HEK293 (cell line): ENCODE data around the gene HBZ.

Experiments used
- ATF2 ChIP-seq: fragments of 450-650 bp; formaldehyde crosslinking; IDR thresholded peaks from 2 replicates; pipeline ENCODE4 v1.5.1; 2016; ENCODE audit warnings: missing biosample characterization, missing genetic modification characterization, low read depth
- CTCF ChIP-seq: fragments of 450-650 bp; formaldehyde crosslinking; IDR thresholded peaks from 2 replicates; pipeline ENCODE4 v1.5.1; 2016; ENCODE audit warnings: missing biosample characterization, missing genetic modification characterization
- PBX3 ChIP-seq: sonication (generic); formaldehyde crosslinking; IDR thresholded peaks from 2 replicates; pipeline ENCODE4 v1.8.1; 2022; ENCODE audit warnings: mild to moderate bottlenecking, moderate library complexity, missing genetic modification reagents
- REST ChIP-seq: fragments of 450-650 bp; formaldehyde crosslinking; IDR thresholded peaks from 2 replicates; pipeline ENCODE4 v1.5.1; 2016; ENCODE audit warnings: missing biosample characterization, missing genetic modification characterization
- SP3 ChIP-seq: fragments of 450-650 bp; formaldehyde crosslinking; IDR thresholded peaks from 2 replicates; pipeline ENCODE4 v1.5.1; 2016; ENCODE audit warnings: missing biosample characterization, missing genetic modification characterization
- TSHZ1 ChIP-seq: fragments of 450-650 bp; formaldehyde crosslinking; IDR thresholded peaks from 2 replicates; pipeline ENCODE4 v1.5.1; 2016; ENCODE audit warnings: missing biosample characterization, missing genetic modification characterization, borderline replicate concordance
- ZNF138 ChIP-seq: fragments of 450-650 bp; formaldehyde crosslinking; IDR thresholded peaks from 2 replicates; pipeline ENCODE4 v1.5.1; 2016; ENCODE audit warnings: missing biosample characterization, missing genetic modification characterization, borderline replicate concordance
- ZNF292 ChIP-seq: fragments of 450-650 bp; formaldehyde crosslinking; IDR thresholded peaks from 2 replicates; pipeline ENCODE4 v1.5.1; 2016; ENCODE audit warnings: low read depth, missing biosample characterization, missing genetic modification characterization, borderline replicate concordance
- ZNF423 ChIP-seq: fragments of 450-650 bp; formaldehyde crosslinking; IDR thresholded peaks from 2 replicates; pipeline ENCODE4 v1.5.1; 2016; ENCODE audit warnings: missing biosample characterization, missing genetic modification characterization
- ZNF433 ChIP-seq: fragments of 450-650 bp; formaldehyde crosslinking; IDR thresholded peaks from 2 replicates; pipeline ENCODE4 v1.5.1; 2016; ENCODE audit warnings: missing biosample characterization, missing genetic modification characterization, low read depth

GRCh38 chr16:191831-192230 lies 39.4 kb downstream of the HBZ start:
- TF ChIP-seq SP3 (tag by site-specific recombination) (no peak), REST (tag by site-specific recombination) (no peak), ZNF433 (no peak), ZNF292 (tag by site-specific recombination) (no peak), ZNF138 (tag by site-specific recombination) (no peak), ATF2 (no peak), CTCF (tag by site-specific recombination) (no peak), PBX3 (CRISPR knock-in tag) (no peak), ZNF423 (tag by site-specific recombination) (no peak), TSHZ1 (no peak)
